Measurements from ENCODE around the gene SOD3.

Gene SOD3

GRCh38 chr4:24748758-24749350 lies 46.5 kb upstream of the SOD3 start:
- H3K4me1 ChIP-seq (ENCODE audit: insufficient read depth, low read length, severe bottlenecking): no peaks in the 10 kb centered on the region
- H3K27me3 ChIP-seq (ENCODE audit: insufficient read depth, low read length): no peaks in the 10 kb centered on the region
- TF ChIP-seq CTCF (IDR thresholded peaks at IDR 0.05; ENCODE audit: low read length) (no peak), EZH2 (IDR thresholded peaks at IDR 0.05; ENCODE audit: borderline replicate concordance, low read length) (no peak)
- H3K4me3 ChIP-seq (ENCODE audit: low read depth, low read length, poor library complexity, severe bottlenecking): no peak overlapping the region
- H3K9me3 ChIP-seq (ENCODE audit: low read length): no peaks in the 10 kb centered on the region
- H3K9ac ChIP-seq (ENCODE audit: low read length): no peak overlapping the region
- no peaks in the 10 kb centered on the region for H4K20me1 ChIP-seq (ENCODE audit: insufficient read depth, low read length)
- H3K79me2 ChIP-seq (ENCODE audit: insufficient read depth, low read length): no peaks in the 10 kb centered on the region
- H2AFZ ChIP-seq (ENCODE audit: low read length): no peak overlapping the region
- H3K27ac ChIP-seq (ENCODE audit: low read depth, low read length, poor library complexity, severe bottlenecking): no peak overlapping the region
- no peak overlapping the region for H3K4me2 ChIP-seq (ENCODE audit: low read length)
- no peaks in the 10 kb centered on the region for H3F3A ChIP-seq (ENCODE audit: insufficient read depth, low read length)
- no peaks in the 10 kb centered on the region for H3K36me3 ChIP-seq (ENCODE audit: insufficient read depth, low read length)
- H3K9me2 ChIP-seq (ENCODE audit: low read depth, low read length): no peaks in the 10 kb centered on the region

GRCh38 chr4:24750106-24750505 lies 45.3 kb upstream of the SOD3 start:
- Histone ChIP-seq H3K9ac (ENCODE audit: low read length) (no peak overlapping the region), H3K4me3 (ENCODE audit: low read depth, low read length, poor library complexity, severe bottlenecking) (no peak overlapping the region), H3K4me1 (ENCODE audit: insufficient read depth, low read length, severe bottlenecking) (no peaks in the 10 kb centered on the region), H3F3A (ENCODE audit: insufficient read depth, low read length) (no peaks in the 10 kb centered on the region), H3K4me2 (ENCODE audit: low read length) (no peak overlapping the region), H3K9me3 (ENCODE audit: low read length) (no peaks in the 10 kb centered on the region), H3K27ac (ENCODE audit: low read depth, low read length, poor library complexity, severe bottlenecking) (no peak overlapping the region), H3K79me2 (ENCODE audit: insufficient read depth, low read length) (no peaks in the 10 kb centered on the region), H3K9me2 (ENCODE audit: low read depth, low read length) (no peaks in the 10 kb centered on the region), H3K36me3 (ENCODE audit: insufficient read depth, low read length) (no peaks in the 10 kb centered on the region), H2AFZ (ENCODE audit: low read length) (no peak overlapping the region), H3K27me3 (ENCODE audit: insufficient read depth, low read length) (no peaks in the 10 kb centered on the region), H4K20me1 (ENCODE audit: insufficient read depth, low read length) (no peaks in the 10 kb centered on the region)
- no peak for TF ChIP-seq EZH2 (IDR thresholded peaks at IDR 0.05; ENCODE audit: borderline replicate concordance, low read length)
- no peak for TF ChIP-seq CTCF (IDR thresholded peaks at IDR 0.05; ENCODE audit: low read length)

- Histone ChIP-seq H3K4me2 (ENCODE audit: low read length) (no peak overlapping the region), H3K9me2 (ENCODE audit: low read depth, low read length) (no peaks in the 10 kb centered on the region), H3K79me2 (ENCODE audit: insufficient read depth, low read length) (no peaks in the 10 kb centered on the region), H3K27ac (ENCODE audit: low read depth, low read length, poor library complexity, severe bottlenecking) (no peak overlapping the region), H3F3A (ENCODE audit: insufficient read depth, low read length) (no peaks in the 10 kb centered on the region), H3K36me3 (ENCODE audit: insufficient read depth, low read length) (no peaks in the 10 kb centered on the region), H3K27me3 (ENCODE audit: insufficient read depth, low read length) (no peaks in the 10 kb centered on the region), H3K9me3 (ENCODE audit: low read length) (no peaks in the 10 kb centered on the region), H2AFZ (ENCODE audit: low read length) (no peak overlapping the region), H3K9ac (ENCODE audit: low read length) (no peak overlapping the region), H3K4me3 (ENCODE audit: low read depth, low read length, poor library complexity, severe bottlenecking) (no peak overlapping the region), H3K4me1 (ENCODE audit: insufficient read depth, low read length, severe bottlenecking) (no peaks in the 10 kb centered on the region), H4K20me1 (ENCODE audit: insufficient read depth, low read length) (no peaks in the 10 kb centered on the region)
- TF ChIP-seq CTCF (IDR thresholded peaks at IDR 0.05; ENCODE audit: low read length): no peak
- no peak for TF ChIP-seq EZH2 (IDR thresholded peaks at IDR 0.05; ENCODE audit: borderline replicate concordance, low read length)
Observed at GRCh38 chr4:24751926-24752539, 43.3 kb upstream of the SOD3 start.

Data from OCI-LY1 (cell line).